ENCODE data around the gene ZNF428.

GRCh38 chr19:43628646-43629326 lies 9.4 kb upstream of the ZNF428 start:
- TF ChIP-seq CTCF (conservative IDR thresholded peaks at IDR 0.05 in 1 of 2, IDR thresholded peaks at IDR 0.05 in 1 of 2; ENCODE audit: extremely low read depth in 1 of 2, insufficient read depth in 1 of 2, low read depth in 1 of 2, low read length in 2 of 2) (no peak), EZH2 (IDR thresholded peaks at IDR 0.05; ENCODE audit: borderline replicate concordance, low read length) (no peak)

Measured in mammary epithelial cell (primary cell).